Activated CD4-positive, alpha-beta T cell treated with anti-CD3 and anti-CD28 coated beads for 4 hours (primary cell): ENCODE data around the gene VGF.
"Not testable (repeated sequence)": the region's sequence is repeated elsewhere in the genome, so short reads cannot be mapped to it uniquely, and the experiment has no call there.

Source experiments
- DNase-seq, 2 donors: peaks; one replicate each; pipeline ENCODE4 v3.0.0-alpha.2; 2020

VGF gene

GRCh38 chr7:101165075-101165957, at the start of gene VGF:
Gene VGF, minus strand, starts transcription at chr7:101165569. Its CDS starts 726 bp downstream, at chr7:101164843.
- peak; percentile 87 to 90 for DNase-seq

GRCh38 chr7:101212014-101212413, 46.6 kb upstream of the VGF start:
- no peak for DNase-seq

GRCh38 chr7:101211501-101211900, 46.1 kb upstream of the VGF start:
- DNase-seq, result no peak

- DNase-seq, result no peak
Observed at GRCh38 chr7:101210143-101210542, 44.8 kb upstream of the VGF start.

- no peak for DNase-seq
Observed at GRCh38 chr7:101208794-101209193, 43.4 kb upstream of the VGF start.

- no peak for DNase-seq
Observed at GRCh38 chr7:101207459-101207858, 42.1 kb upstream of the VGF start.

- DNase-seq, result no peak
Observed at GRCh38 chr7:101206665-101207042, 41.3 kb upstream of the VGF start.

GRCh38 chr7:101205901-101206664, 40.7 kb upstream of the VGF start:
- DNase-seq, result no peak

GRCh38 chr7:101203740-101204738, 38.7 kb upstream of the VGF start:
- peak in 1 of 2 donors; percentile 28 for DNase-seq

GRCh38 chr7:101202603-101202918, 37.2 kb upstream of the VGF start:
- no peak for DNase-seq

GRCh38 chr7:101201695-101202602, 36.6 kb upstream of the VGF start:
- no peak for DNase-seq

- DNase-seq, result no peak
Observed at GRCh38 chr7:101200862-101201599, 35.7 kb upstream of the VGF start, which contains the start of gene MOGAT3. Gene MOGAT3, minus strand, starts transcription at chr7:101201036. Its CDS starts 182 bp downstream, at chr7:101200854.

- DNase-seq, result no peak
Observed at GRCh38 chr7:101200504-101200861, 35.1 kb upstream of the VGF start.

- not testable (repeated sequence) for DNase-seq
Observed at GRCh38 chr7:101199522-101199921, 34.2 kb upstream of the VGF start.

- no peak for DNase-seq
Observed at GRCh38 chr7:101198476-101198875, 33.1 kb upstream of the VGF start.

GRCh38 chr7:101197991-101198390, 32.6 kb upstream of the VGF start:
- no peak for DNase-seq

- DNase-seq, result no peak
Observed at GRCh38 chr7:101195884-101196283, 30.5 kb upstream of the VGF start.

GRCh38 chr7:101189109-101189508, 23.7 kb upstream of the VGF start:
- no peak for DNase-seq

- DNase-seq, result no peak
Observed at GRCh38 chr7:101186844-101187428, 21.6 kb upstream of the VGF start.

- DNase-seq, result no peak
Observed at GRCh38 chr7:101186194-101186593, 20.8 kb upstream of the VGF start.
